ENCODE measurements around the gene SHB.
A peak's percentile ranks its signal among the peaks of the same experiment; 100 is the strongest.

SHB gene

DNA sequence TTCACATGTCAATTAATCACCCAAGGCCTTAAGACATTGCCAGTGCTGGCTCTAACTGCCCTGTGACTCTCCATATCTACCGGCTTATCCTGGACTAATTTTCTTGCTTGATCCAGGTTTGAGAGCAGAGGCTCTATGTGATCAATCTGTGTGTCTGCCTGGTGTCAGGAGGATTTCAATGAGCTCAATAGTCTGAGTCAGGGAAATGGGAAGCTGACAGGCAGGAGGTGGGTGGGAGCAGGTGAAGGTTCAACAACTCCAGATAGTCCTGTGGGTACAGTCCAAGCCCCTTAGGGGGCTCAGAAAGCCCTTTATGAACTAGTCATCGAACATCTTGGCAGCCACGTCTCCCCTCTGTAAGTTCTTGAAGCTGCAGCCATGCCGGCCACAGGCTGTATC lies 72.2 kb downstream of the SHB start:
- no peak for DNase-seq (ENCODE audit: low spot score)
- TF ChIP-seq, protein P1, sequence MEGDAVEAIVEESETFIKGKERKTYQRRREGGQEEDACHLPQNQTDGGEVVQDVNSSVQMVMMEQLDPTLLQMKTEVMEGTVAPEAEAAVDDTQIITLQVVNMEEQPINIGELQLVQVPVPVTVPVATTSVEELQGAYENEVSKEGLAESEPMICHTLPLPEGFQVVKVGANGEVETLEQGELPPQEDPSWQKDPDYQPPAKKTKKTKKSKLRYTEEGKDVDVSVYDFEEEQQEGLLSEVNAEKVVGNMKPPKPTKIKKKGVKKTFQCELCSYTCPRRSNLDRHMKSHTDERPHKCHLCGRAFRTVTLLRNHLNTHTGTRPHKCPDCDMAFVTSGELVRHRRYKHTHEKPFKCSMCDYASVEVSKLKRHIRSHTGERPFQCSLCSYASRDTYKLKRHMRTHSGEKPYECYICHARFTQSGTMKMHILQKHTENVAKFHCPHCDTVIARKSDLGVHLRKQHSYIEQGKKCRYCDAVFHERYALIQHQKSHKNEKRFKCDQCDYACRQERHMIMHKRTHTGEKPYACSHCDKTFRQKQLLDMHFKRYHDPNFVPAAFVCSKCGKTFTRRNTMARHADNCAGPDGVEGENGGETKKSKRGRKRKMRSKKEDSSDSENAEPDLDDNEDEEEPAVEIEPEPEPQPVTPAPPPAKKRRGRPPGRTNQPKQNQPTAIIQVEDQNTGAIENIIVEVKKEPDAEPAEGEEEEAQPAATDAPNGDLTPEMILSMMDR (IDR thresholded peaks at IDR 0.05; ENCODE audit: extremely low read depth, missing control alignments) = no peak

DNA sequence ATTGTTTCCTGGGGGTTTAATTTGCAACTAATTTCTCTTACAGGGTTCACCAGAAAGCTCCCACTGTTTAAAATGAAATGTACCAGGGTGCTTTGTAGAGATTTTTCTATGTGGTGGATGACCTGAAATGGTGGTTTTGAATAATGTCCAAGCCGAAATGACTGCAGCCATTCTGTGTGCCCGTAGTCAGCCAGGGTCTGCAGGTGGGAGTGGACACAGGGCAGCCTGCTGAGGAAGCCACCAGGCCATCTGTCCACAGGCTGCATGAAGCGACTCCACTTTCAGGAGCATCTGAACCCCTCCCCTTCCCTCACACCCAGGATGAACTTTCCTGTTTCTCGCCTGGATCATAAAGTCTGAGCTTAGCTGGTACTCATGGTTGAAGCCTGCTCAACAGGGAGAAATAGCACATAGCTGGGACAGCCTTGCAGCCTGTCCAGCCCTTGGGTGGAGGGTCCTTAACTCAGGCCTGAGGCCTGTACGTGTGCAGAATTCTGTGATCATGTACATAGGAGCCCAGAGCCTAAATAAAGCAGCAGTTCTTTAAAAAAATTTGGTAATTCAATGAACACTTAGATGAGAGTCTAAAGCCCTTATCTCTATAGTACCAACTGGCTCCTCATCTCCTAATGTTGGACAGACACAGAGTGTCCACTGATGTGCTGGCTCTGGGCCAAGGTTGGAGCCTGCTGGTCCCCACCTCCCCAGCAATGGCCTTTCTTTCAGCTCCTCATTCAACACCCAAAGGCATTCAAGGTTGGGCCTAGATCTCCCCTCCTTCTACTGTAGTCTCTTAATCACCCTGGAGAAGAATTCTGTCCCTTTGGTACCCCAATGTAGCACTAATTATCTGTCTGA lies 72.8 kb downstream of the SHB start:
- no peak for DNase-seq (ENCODE audit: low spot score)
- TF ChIP-seq, protein P1 (IDR thresholded peaks at IDR 0.05; ENCODE audit: extremely low read depth, missing control alignments) = no peak

DNA sequence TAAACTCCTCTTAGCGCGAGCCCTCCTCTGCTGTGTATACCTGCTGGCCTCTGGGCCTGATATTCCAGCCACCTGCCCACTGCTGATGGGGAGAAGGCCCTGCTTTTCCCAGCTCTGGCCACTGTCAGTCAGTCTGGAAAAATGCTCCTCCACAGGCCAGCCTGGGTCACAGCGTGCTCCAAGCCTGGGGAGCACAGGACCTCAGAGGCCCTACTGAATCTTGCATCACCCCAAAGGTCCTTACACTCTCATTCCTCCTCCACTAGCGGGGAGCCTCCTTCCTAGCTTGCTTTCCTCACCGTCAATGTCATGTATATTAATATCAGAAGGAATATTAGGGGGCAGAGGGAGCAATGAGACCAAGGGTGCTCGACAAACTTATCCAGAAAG lies 73.7 kb downstream of the SHB start:
- DNase-seq (ENCODE audit: low spot score) = no peak
- TF ChIP-seq, protein P1 (IDR thresholded peaks at IDR 0.05; ENCODE audit: extremely low read depth, missing control alignments) = no peak

DNA sequence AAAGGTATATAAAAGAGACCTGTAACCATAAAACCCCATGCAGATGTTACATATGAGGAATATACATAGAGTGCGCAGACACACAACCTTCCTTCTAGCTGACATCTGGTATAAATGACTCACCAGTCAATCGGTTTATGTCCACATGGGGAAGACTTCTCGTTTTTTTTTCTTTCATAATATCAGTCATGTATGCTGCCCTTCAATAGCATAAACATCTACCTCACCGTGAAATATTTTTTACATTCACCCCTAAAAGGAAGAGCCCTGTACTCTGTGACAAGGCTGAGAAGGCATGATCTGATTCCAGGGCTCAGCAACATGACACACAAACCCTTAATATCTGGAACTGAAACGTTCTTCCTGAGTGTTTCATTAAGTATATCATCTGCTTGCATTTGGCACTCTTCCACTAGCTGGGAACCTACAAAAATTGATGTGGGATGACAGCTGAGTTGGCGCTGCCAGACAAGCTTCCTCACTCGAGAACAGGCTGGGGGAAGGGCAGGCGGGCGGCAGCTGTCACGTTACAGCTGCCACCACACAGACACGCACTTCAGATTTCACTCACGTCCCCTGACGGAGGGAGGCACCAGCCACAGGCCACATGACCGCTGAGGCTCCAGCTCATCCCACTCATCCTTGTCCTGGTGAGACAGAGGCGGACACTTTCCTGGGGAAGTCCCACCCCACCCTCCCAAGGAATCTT lies 74.2 kb downstream of the SHB start:
- TF ChIP-seq, protein P1 (IDR thresholded peaks at IDR 0.05; ENCODE audit: extremely low read depth, missing control alignments) = no peak
- peak; percentile 66 for DNase-seq (ENCODE audit: low spot score)

DNA sequence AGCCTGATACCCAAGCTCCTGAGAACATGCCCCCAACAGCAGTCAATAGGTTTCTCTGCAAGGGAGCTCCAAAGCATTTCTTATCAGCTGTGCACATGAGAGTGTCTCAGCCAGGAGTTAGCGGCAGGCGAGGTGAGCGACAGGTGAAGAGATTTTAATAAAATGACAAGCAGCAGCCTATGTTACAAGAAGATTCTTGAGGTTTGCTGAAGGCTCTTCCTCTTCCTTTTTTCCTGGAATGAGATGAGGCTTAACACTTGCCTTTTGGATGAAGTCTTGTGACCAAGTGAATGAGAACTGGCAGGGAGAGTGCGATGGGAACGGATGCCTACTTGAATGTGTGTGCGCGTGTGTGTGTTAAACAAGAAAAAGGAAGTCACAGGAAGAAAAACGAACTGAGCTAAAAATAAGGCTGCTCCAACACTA lies 76.1 kb downstream of the SHB start:
- TF ChIP-seq, protein P1 (IDR thresholded peaks at IDR 0.05; ENCODE audit: extremely low read depth, missing control alignments) = no peak
- no peak for DNase-seq (ENCODE audit: low spot score)

DNA sequence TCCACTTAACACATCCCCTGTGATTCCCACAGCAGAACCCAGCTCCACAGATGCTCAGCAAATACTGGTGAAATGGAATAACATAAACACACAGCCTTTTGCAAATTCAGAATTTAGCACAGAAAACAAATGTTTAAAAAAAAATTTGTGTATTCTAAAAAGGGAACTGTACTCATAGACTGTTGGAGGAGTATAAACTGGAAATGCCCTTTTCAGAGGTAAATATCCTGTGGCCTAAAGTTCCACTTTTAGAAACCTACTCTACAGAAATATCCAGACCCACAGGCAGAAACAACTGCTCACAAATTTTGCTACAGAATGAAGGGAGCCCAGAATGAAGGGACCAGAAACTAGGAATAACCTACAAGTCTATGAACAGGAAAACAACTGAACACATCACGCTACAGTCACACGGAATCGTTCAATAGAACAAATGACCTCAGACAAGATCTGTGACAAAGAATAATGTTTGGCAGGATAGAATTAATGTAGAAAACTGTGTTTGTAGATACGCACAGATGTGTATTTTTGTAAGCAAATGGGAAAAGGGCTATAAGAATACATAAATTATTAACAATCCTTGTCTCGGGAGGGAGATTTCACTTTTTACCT lies 78.5 kb downstream of the SHB start:
- TF ChIP-seq, protein P1 (IDR thresholded peaks at IDR 0.05; ENCODE audit: extremely low read depth, missing control alignments) = no peak
- DNase-seq (ENCODE audit: low spot score) = no peak

DNA sequence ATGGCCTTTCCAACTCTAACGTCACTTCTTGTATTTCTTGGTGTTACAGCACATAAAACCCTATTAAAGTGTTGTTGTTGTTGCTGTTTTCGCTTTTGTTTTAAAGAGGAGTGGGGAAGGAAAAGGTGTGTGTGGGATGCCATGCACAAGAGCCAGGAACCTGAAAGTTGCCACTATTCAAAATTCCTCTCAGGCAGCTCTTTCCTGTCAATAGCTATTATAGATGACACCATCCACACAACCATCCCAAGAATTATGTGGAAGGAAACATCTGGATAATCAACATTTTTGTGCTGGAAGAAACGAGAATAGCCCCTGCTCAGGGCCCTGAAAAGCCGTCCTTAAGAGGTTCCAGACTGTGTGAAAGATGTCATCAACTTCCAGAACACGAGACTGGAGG lies 79.3 kb downstream of the SHB start:
- TF ChIP-seq, protein P1 (IDR thresholded peaks at IDR 0.05; ENCODE audit: extremely low read depth, missing control alignments) = no peak
- DNase-seq (ENCODE audit: low spot score) = no peak
